OCI-LY7 (cell line): ENCODE data around the gene DCHS1. TPM values are rescaled to one million over a fixed set of nuclear protein-coding genes. Genes with fewer than 3 reads are reported as not detected.

Experiments used
- BruUV-seq: library from RNA; stranded (reverse); fragments of 400-500 nt; replicated peaks from 2 replicates; lab custom pipeline; 2021; lab: Mats Ljungman, UMichigan
- CTCF ChIA-PET: fragments of 300-600 bp; sonication (Branson Sonifier 250); formaldehyde crosslinking; loops from one replicate; lab custom pipeline; 2022; ENCODE audit warnings: antibody characterized with exemption; ENCODE audit not compliant: unreplicated experiment; lab: Charles Lee
- POLR2A ChIA-PET: fragments of 300-600 bp; sonication (Branson Sonifier 250); formaldehyde crosslinking; loops from one replicate; lab custom pipeline; 2022; ENCODE audit warnings: antibody characterized with exemption; lab: Charles Lee
- DNase-seq: peaks from one replicate; pipeline ENCODE4 v3.0.0-alpha.2; 2015; ENCODE audit warnings: low spot score
- H2AFZ ChIP-seq: fragments of 200-600 bp; sonication (generic), shearing (Covaris generic); 2 replicates; pipeline ENCODE4 v1.6.1; 2014; ENCODE audit warnings: mild to moderate bottlenecking, antibody characterized with exemption, low read length, moderate library complexity
- H3K27ac ChIP-seq: fragments of 200-600 bp; sonication (generic); 2 replicates; pipeline ENCODE4 v1.5.1; 2014; ENCODE audit warnings: mixed run types, low read depth, mild to moderate bottlenecking, moderate library complexity, low read length, inconsistent platforms; ENCODE audit not compliant: poor library complexity, severe bottlenecking
- H3K36me3 ChIP-seq: fragments of 200-600 bp; sonication (generic); 2 replicates; pipeline ENCODE4 v1.6.1; 2014; ENCODE audit warnings: mild to moderate bottlenecking, antibody characterized with exemption, low read length, moderate library complexity, mixed read lengths; ENCODE audit not compliant: insufficient read depth
- H3K4me1 ChIP-seq: fragments of 200-600 bp; sonication (generic); 2 replicates; pipeline ENCODE4 v1.5.1; 2014; ENCODE audit warnings: mild to moderate bottlenecking, low read length; ENCODE audit not compliant: insufficient read depth, poor library complexity, severe bottlenecking
- H3K4me2 ChIP-seq: fragments of 200-600 bp; sonication (generic); 2 replicates; pipeline ENCODE4 v1.6.1; 2014; ENCODE audit warnings: mild to moderate bottlenecking, low read length
- H3K4me3 ChIP-seq: fragments of 200-600 bp; sonication (generic); 2 replicates; pipeline ENCODE4 v1.5.1; 2014; ENCODE audit warnings: mild to moderate bottlenecking, low read depth, low read length; ENCODE audit not compliant: poor library complexity, severe bottlenecking
- H3K79me2 ChIP-seq: fragments of 200-600 bp; sonication (generic); 2 replicates; pipeline ENCODE4 v1.6.1; 2016; ENCODE audit warnings: low read depth, mild to moderate bottlenecking, low read length, moderate library complexity, mixed read lengths; ENCODE audit not compliant: insufficient read depth
- H3K9me2 ChIP-seq: fragments of 200-600 bp; sonication (generic); 2 replicates; pipeline ENCODE4 v1.6.1; 2016; ENCODE audit warnings: mild to moderate bottlenecking, low read length, mixed read lengths; ENCODE audit not compliant: insufficient read depth
- H3K9me3 ChIP-seq: fragments of 200-600 bp; sonication (generic); 2 replicates; pipeline ENCODE4 v1.6.1; 2014; ENCODE audit warnings: mild to moderate bottlenecking, mixed run types, low read length, mixed read lengths
- H4K20me1 ChIP-seq: fragments of 200-600 bp; sonication (generic); 2 replicates; pipeline ENCODE4 v1.6.1; 2014; ENCODE audit warnings: mild to moderate bottlenecking, antibody characterized with exemption, low read length, moderate library complexity, mixed read lengths; ENCODE audit not compliant: insufficient read depth
- CTCF ChIP-seq: fragments of 200-600 bp; sonication (generic); conservative IDR thresholded peaks from 2 replicates; pipeline ENCODE4 v1.5.1; 2014; ENCODE audit warnings: mild to moderate bottlenecking, antibody characterized with exemption, low read length, moderate library complexity, mixed read lengths
- EZH2phosphoT487 ChIP-seq: fragments of 200-600 bp; sonication (generic); IDR thresholded peaks from 2 replicates; pipeline ENCODE4 v1.6.1; 2018; ENCODE audit warnings: low read depth, borderline replicate concordance, mild to moderate bottlenecking, mixed run types, antibody characterized with exemption, low read length, moderate library complexity, mixed read lengths
- intact Hi-C: fragments of 100-400 bp; cut with micrococcal nuclease; formaldehyde crosslinking; loops from one replicate; pipeline ENCODE4 v1.10.0; 2022; ENCODE audit not compliant: unreplicated experiment
- total RNA-seq, 2 experiments: library from RNA; depleted of rRNA in 1 of 2; stranded (reverse); fragments of >200 nt in 1 of 2; shearing (Covaris generic) in 1 of 2; gene quantifications; 2 replicates each; pipeline ENCODE4 v1.2.3, GENCODE V29; 2014 to 2022

DCHS1 gene
- total RNA-seq, 2 experiments from 2014 or later: 0.67 to 1.1 TPM

GRCh38 chr11:6646071-6646470 lies 9.5 kb downstream of the DCHS1 start:
- Histone ChIP-seq H3K4me3 (peak overlapping the region; percentile 48), H3K36me3 (no peaks in the 10 kb centered on the region), H3K9me2 (no peaks in the 10 kb centered on the region), H3K79me2 (no peaks in the 10 kb centered on the region), H3K4me2 (peak overlapping the region; percentile 85), H4K20me1 (no peaks in the 10 kb centered on the region), H2AFZ (peak overlapping the region; percentile 88), H3K9me3 (no peaks in the 10 kb centered on the region), H3K27ac (peak overlapping the region; percentile 59), H3K4me1 (peaks cover 25% of the 10 kb centered on the region)
- TF ChIP-seq CTCF: no peak
- no peak for TF ChIP-seq EZH2phosphoT487
- BruUV-seq: no TSS peak
- ChIA-PET POLR2A (interaction anchor here (0.6 to 1.2 kb wide), 4 partner anchors 7 to 40 kb away, joined by 3 to 5 read pairs (median 3); partner anchors contain the start of gene MRPL17), CTCF (interaction anchor here (0.6 to 1.4 kb wide), 4 partner anchors 12 to 41 kb away, joined by 3 to 4 read pairs (median 3); no protein-coding TSS in a partner anchor)
- DNase-seq: peak; percentile 18
- intact Hi-C loops: loop anchor here (2.0 kb wide), 1 partner anchor 33 kb away; the partner anchor contains the start of gene TAF10

- no TSS peak for BruUV-seq
- H2AFZ ChIP-seq: no peak overlapping the region
- H3K9me2 ChIP-seq: no peaks in the 10 kb centered on the region
- no peaks in the 10 kb centered on the region for H3K79me2 ChIP-seq
- no peaks in the 10 kb centered on the region for H3K36me3 ChIP-seq
- no peak for TF ChIP-seq EZH2phosphoT487
- no peak for DNase-seq
- CTCF ChIA-PET: no interaction called here
- no peaks in the 10 kb centered on the region for H3K9me3 ChIP-seq
- no peak overlapping the region for H3K27ac ChIP-seq
- intact Hi-C loops: no loop called here
- H3K4me3 ChIP-seq: no peak overlapping the region
- no peaks in the 10 kb centered on the region for H4K20me1 ChIP-seq
- H3K4me1 ChIP-seq: peaks cover 25% of the 10 kb centered on the region
- H3K4me2 ChIP-seq: no peak overlapping the region
- POLR2A ChIA-PET: no interaction called here
Measured at GRCh38 chr11:6642957-6643356, 12.7 kb downstream of the DCHS1 start.

- no peaks in the 10 kb centered on the region for H4K20me1 ChIP-seq
- DNase-seq: no peak
- no peaks in the 10 kb centered on the region for H3K9me2 ChIP-seq
- ChIA-PET CTCF (interaction anchor here (0.8 kb wide), 1 partner anchor 20 kb away, joined by 3 read pairs; no protein-coding TSS in a partner anchor), POLR2A (interaction anchor here (0.5 to 1.0 kb wide), 3 partner anchors 32 to 215 kb away, joined by 3 read pairs; partner anchors contain the start of gene MRPL17)
- H3K36me3 ChIP-seq: no peaks in the 10 kb centered on the region
- H3K4me2 ChIP-seq: no peak overlapping the region
- no peaks in the 10 kb centered on the region for H3K79me2 ChIP-seq
- no peak for TF ChIP-seq EZH2phosphoT487
- no peak for TF ChIP-seq CTCF
- no TSS peak for BruUV-seq
- H3K4me1 ChIP-seq: peaks cover 10% of the 10 kb centered on the region
- H2AFZ ChIP-seq: no peak overlapping the region
- no peaks in the 10 kb centered on the region for H3K9me3 ChIP-seq
- H3K27ac ChIP-seq: no peak overlapping the region
- intact Hi-C loops: no loop called here
- no peak overlapping the region for H3K4me3 ChIP-seq
Measured at GRCh38 chr11:6640985-6641701, 14.5 kb downstream of the DCHS1 start.
